GM12875 (cell line): ENCODE measurements around the gene CLDN15.
"Not testable (repeated sequence)": the region's sequence is repeated elsewhere in the genome, so short reads cannot be mapped to it uniquely, and the experiment has no call there.

Experiments
- H3K4me3 ChIP-seq: one replicate; pipeline ENCODE4 v1.5.1; 2011; ENCODE audit warnings: low read depth, low read length, control low read depth
- CTCF ChIP-seq: IDR thresholded peaks from 2 replicates; pipeline ENCODE4 v1.5.1; 2011; ENCODE audit warnings: low read depth, mild to moderate bottlenecking, control low read depth, inconsistent platforms, low read length, moderate library complexity, borderline replicate concordance; ENCODE audit not compliant: insufficient read depth

The CLDN15 gene

GRCh38 chr7:101237206-101238067 is at the start of gene CLDN15:
TSS of gene CLDN15 (minus strand) at chr7:101237802. CDS start at chr7:101237581, 221 bp downstream.
- H3K4me3 ChIP-seq, result no peak within 1 kb of the TSS
- TF ChIP-seq CTCF, result no peak

- TF ChIP-seq CTCF, result no peak
- H3K4me3 ChIP-seq, result no peak overlapping the region
These were observed 49.4 kb upstream of the CLDN15 start for GRCh38 chr7:101287032-101287431.

GRCh38 chr7:101285880-101286279 is 48.3 kb upstream of the CLDN15 start:
- not testable (repeated sequence) for H3K4me3 ChIP-seq

- TF ChIP-seq CTCF, result no peak
- no peak overlapping the region for H3K4me3 ChIP-seq
These were observed 47.6 kb upstream of the CLDN15 start for GRCh38 chr7:101285171-101285570.

- H3K4me3 ChIP-seq, result not testable (repeated sequence)
These were observed 43.3 kb upstream of the CLDN15 start for GRCh38 chr7:101280912-101281311.

GRCh38 chr7:101278461-101279292 is 41.1 kb upstream of the CLDN15 start:
- no peak overlapping the region for H3K4me3 ChIP-seq
- no peak for TF ChIP-seq CTCF

- TF ChIP-seq CTCF, result no peak
- no peak overlapping the region for H3K4me3 ChIP-seq
These were observed 39.6 kb upstream of the CLDN15 start for GRCh38 chr7:101277155-101277554.

- no peak overlapping the region for H3K4me3 ChIP-seq
- no peak for TF ChIP-seq CTCF
These were observed 35.6 kb upstream of the CLDN15 start for GRCh38 chr7:101273206-101273605.
